ENCODE data around the gene AK8. TPM values are rescaled to one million over a fixed set of nuclear protein-coding genes. Genes with fewer than 3 reads are reported as not detected.

Gene AK8
- polyA plus RNA-seq, 1 experiment: 0.53 TPM

- DNase-seq (ENCODE audit: low read depth): no peak
- no peak for TF ChIP-seq CTCF (IDR thresholded peaks at IDR 0.05; ENCODE audit: insufficient read depth, low read depth, low read length)
- ChIA-PET POLR2A (no interaction called here), CTCF (interaction anchor here (0.6 to 4.0 kb wide), 2 partner anchors 18 to 57 kb away, joined by 3 to 21 read pairs; no protein-coding TSS in a partner anchor)
- no peak overlapping the region for H3K4me3 ChIP-seq (ENCODE audit: low read depth, low read length)
- no peaks in the 10 kb centered on the region for H3K27me3 ChIP-seq (ENCODE audit: control insufficient read depth, insufficient read depth, low read length)
- H3K36me3 ChIP-seq (ENCODE audit: control insufficient read depth, insufficient read depth, low read length): peaks cover 1% of the 10 kb centered on the region; the same call in 1 of the 2 replicates
Measured at GRCh38 chr9:132883349-132884294, 5.5 kb upstream of the AK8 start.

DNA sequence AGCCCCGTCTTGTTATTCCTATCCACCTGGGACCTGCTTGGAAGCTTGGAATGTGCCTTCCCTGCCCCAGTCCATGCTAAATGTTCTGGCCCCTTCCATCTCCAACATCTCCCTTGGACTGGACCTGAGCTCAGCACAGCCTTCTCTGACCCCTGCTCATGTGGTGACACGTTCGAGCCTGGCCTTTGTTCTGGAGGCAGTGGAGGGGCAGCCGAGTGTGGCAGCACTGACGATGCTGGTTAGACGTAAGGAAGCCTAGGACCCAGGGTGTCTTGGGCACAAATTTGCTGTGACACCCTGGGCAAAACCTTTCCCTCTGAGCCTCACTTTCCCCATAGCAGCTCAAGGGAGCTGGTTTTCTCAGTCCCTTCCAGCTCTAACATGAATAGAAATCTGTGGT lies 4.5 kb upstream of the AK8 start:
- no peaks in the 10 kb centered on the region for H3K27me3 ChIP-seq (ENCODE audit: control insufficient read depth, insufficient read depth, low read length)
- no peak for TF ChIP-seq CTCF (IDR thresholded peaks at IDR 0.05; ENCODE audit: insufficient read depth, low read depth, low read length)
- ChIA-PET CTCF (interaction anchor here (4.0 kb wide), 1 partner anchor 19 kb away, joined by 21 read pairs; no protein-coding TSS in a partner anchor), POLR2A (no interaction called here)
- DNase-seq (ENCODE audit: low read depth): no peak
- H3K36me3 ChIP-seq (ENCODE audit: control insufficient read depth, insufficient read depth, low read length): no peaks in the 10 kb centered on the region
- H3K4me3 ChIP-seq (ENCODE audit: low read depth, low read length): no peak overlapping the region

- CTCF ChIA-PET: interaction anchor here (4.0 kb wide), 1 partner anchor 20 kb away, joined by 21 read pairs; no protein-coding TSS in a partner anchor
- no peak for DNase-seq (ENCODE audit: low read depth)
- POLR2A ChIA-PET: no interaction called here
- TF ChIP-seq CTCF (IDR thresholded peaks at IDR 0.05; ENCODE audit: insufficient read depth, low read depth, low read length): no peak
- no peaks in the 10 kb centered on the region for H3K27me3 ChIP-seq (ENCODE audit: control insufficient read depth, insufficient read depth, low read length)
- H3K4me3 ChIP-seq (ENCODE audit: low read depth, low read length): no peak overlapping the region
- H3K36me3 ChIP-seq (ENCODE audit: control insufficient read depth, insufficient read depth, low read length): no peaks in the 10 kb centered on the region
Measured at GRCh38 chr9:132881826-132882225, 3.7 kb upstream of the AK8 start.

GRCh38 chr9:132880324-132880661 lies 2.2 kb upstream of the AK8 start:
- TF ChIP-seq CTCF (IDR thresholded peaks at IDR 0.05; ENCODE audit: insufficient read depth, low read depth, low read length): no peak
- no peak for DNase-seq (ENCODE audit: low read depth)
- POLR2A ChIA-PET: no interaction called here
- Histone ChIP-seq H3K36me3 (ENCODE audit: control insufficient read depth, insufficient read depth, low read length) (no peaks in the 10 kb centered on the region), H3K4me3 (ENCODE audit: low read depth, low read length) (no peak overlapping the region), H3K27me3 (ENCODE audit: control insufficient read depth, insufficient read depth, low read length) (no peaks in the 10 kb centered on the region)
- CTCF ChIA-PET: interaction anchor here (4.0 kb wide), 1 partner anchor 22 kb away, joined by 21 read pairs; no protein-coding TSS in a partner anchor

GRCh38 chr9:132879457-132880323 lies 1.6 kb upstream of the AK8 start:
- H3K27me3 ChIP-seq (ENCODE audit: control insufficient read depth, insufficient read depth, low read length): no peaks in the 10 kb centered on the region
- CTCF ChIA-PET: interaction anchor here (1.0 to 4.0 kb wide), 2 partner anchors 22 to 23 kb away, joined by 3 to 21 read pairs; no protein-coding TSS in a partner anchor
- POLR2A ChIA-PET: no interaction called here
- TF ChIP-seq CTCF (IDR thresholded peaks at IDR 0.05; ENCODE audit: insufficient read depth, low read depth, low read length): no peak
- no peak for DNase-seq (ENCODE audit: low read depth)
- H3K36me3 ChIP-seq (ENCODE audit: control insufficient read depth, insufficient read depth, low read length): no peaks in the 10 kb centered on the region
- no peak overlapping the region; the same call in 1 of the 2 replicates for H3K4me3 ChIP-seq (ENCODE audit: low read depth, low read length)
